ENCODE measurements around the gene KCNT1. TPM values are rescaled to one million over a fixed set of nuclear protein-coding genes. Genes with fewer than 3 reads are reported as not detected.

The KCNT1 gene
- total RNA-seq, 2 experiments from 2014 or later, result not detected

DNA sequence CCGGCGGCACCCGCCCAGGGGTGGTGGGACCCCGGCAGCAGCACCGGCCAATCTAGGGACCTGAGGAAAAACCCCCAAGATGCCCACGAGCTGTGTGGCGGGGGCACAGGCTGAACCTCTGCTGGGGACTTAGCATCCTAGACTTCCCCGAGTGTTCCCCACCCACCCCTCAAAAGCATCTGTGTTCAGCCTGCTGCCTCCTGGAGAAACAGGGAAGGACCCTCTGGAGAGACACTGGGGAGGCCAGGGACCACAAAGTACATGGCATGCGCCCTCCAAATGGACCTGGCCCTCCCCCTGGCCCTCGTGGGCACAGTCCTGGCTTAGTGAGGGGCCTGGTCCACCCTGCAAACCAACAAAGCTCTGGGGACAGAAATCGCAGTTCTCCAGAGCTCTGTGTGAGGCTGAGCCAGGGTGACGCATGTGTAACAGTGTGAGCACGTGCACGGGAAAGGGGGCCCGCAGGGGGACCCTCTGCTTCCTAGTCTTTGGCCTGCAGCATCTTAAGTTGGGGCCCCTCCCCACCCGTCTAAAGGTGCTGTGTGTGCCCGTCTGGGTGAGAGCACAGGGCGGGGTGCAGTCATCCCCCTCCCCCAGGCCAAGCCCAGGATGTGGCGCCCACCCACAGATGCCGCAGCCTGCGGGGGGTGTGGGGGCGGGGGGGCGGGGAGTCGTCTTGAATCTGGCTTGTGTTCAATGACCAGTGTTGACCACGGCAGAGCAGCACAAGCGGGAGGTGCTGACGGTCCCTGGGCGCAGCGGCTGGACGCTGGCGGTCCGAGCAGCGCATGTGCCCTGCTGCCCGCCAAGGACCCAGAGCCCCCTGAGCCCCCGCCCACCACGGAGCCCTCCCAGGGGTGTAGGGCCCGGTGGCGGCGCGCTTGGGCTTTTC lies 672 bp upstream of the KCNT1 start:
- no peak overlapping the region for H3K4me3 Mint-ChIP-seq
- peaks cover 23% of the 10 kb centered on the region for H3K27me3 Mint-ChIP-seq
- no peaks in the 10 kb centered on the region for H3K4me1 Mint-ChIP-seq
- H3K9me3 Mint-ChIP-seq, result no peaks in the 10 kb centered on the region
- no peaks in the 10 kb centered on the region for H3K36me3 Mint-ChIP-seq
- no peak overlapping the region for H3K27ac Mint-ChIP-seq
- DNase-seq, result peak; percentile 15

DNA sequence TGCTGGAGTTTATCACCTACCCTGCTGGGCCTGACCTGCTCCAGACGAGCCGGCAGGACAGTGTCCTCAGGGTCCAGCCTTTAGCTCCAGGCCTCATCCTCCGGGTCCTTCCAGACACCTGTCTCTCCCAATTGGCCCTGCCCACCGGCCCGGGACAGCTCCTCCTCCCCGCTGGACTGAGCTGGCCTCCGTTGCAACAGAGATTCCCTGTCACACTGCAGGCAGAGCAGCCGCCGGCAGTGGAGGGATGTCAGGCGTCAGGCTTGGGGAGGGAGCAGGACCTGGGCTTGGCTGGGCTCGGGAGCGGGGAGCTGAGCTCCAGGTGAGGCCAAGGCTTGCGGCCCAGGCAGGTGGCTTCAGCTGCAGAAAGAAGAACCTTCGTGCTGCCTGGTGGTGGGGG lies 1.7 kb downstream of the KCNT1 start:
- Mint-ChIP-seq H3K9me3 (no peaks in the 10 kb centered on the region), H3K4me3 (no peak overlapping the region), H3K36me3 (no peaks in the 10 kb centered on the region), H3K27me3 (peaks cover 23% of the 10 kb centered on the region), H3K4me1 (no peaks in the 10 kb centered on the region), H3K27ac (no peak overlapping the region)
- DNase-seq, result no peak

DNA sequence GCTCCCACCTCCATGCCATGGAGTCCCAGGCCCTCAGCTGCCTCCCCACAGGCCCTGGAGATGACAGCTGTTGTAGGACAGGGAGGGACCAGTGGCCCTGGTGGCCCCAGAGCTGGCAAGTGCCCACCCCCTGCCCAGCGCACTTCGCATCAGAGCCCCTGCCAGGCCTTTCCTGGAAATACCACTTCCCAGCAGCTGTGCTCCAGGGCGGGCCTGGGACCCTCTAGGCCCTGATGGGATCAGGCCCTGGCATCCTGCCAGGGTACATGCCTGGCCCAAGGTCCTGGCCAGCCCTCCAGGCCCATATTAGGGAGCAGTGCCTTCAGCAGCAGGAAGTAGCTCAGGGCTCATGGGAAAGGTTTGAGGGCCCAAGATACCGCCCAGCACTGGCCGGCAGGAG lies 2.5 kb downstream of the KCNT1 start:
- no peak overlapping the region for H3K27ac Mint-ChIP-seq
- no peak overlapping the region for H3K4me3 Mint-ChIP-seq
- H3K27me3 Mint-ChIP-seq, result peaks cover 23% of the 10 kb centered on the region
- H3K36me3 Mint-ChIP-seq, result no peaks in the 10 kb centered on the region
- no peaks in the 10 kb centered on the region for H3K9me3 Mint-ChIP-seq
- no peaks in the 10 kb centered on the region for H3K4me1 Mint-ChIP-seq
- DNase-seq, result no peak

- Mint-ChIP-seq H3K4me1 (no peaks in the 10 kb centered on the region), H3K27me3 (peaks cover 22% of the 10 kb centered on the region), H3K9me3 (no peaks in the 10 kb centered on the region), H3K4me3 (no peak overlapping the region), H3K27ac (no peak overlapping the region), H3K36me3 (no peaks in the 10 kb centered on the region)
- no peak for DNase-seq
Measured at GRCh38 chr9:135705376-135705775, 3.4 kb downstream of the KCNT1 start.

DNA sequence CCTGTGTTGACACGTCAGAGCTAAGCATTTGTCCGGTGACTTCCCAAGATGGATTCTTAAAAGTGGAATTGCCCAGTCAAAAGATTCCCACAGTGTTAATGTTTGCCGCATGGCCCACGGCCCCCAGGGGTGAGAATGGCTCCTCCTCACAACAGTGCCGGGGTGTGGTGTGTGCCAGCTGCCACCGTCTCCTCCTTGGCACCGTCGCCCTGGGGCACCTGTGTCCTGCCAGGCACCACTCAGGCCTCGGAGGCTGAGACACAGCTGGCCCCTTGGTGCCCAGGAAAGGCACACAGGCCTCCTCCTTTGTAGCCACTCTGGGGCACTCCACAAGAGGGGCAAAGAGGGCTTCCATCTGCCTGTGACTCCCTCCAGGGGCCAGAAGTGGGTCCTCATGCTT lies 4.3 kb downstream of the KCNT1 start:
- H3K27ac Mint-ChIP-seq, result no peak overlapping the region
- no peaks in the 10 kb centered on the region for H3K36me3 Mint-ChIP-seq
- H3K4me3 Mint-ChIP-seq, result no peak overlapping the region
- no peaks in the 10 kb centered on the region for H3K4me1 Mint-ChIP-seq
- peaks cover 19% of the 10 kb centered on the region for H3K27me3 Mint-ChIP-seq
- no peak for DNase-seq
- no peaks in the 10 kb centered on the region for H3K9me3 Mint-ChIP-seq

- no peaks in the 10 kb centered on the region for H3K36me3 Mint-ChIP-seq
- no peak overlapping the region for H3K27ac Mint-ChIP-seq
- peaks cover 19% of the 10 kb centered on the region for H3K27me3 Mint-ChIP-seq
- DNase-seq, result no peak
- H3K9me3 Mint-ChIP-seq, result no peaks in the 10 kb centered on the region
- no peak overlapping the region for H3K4me3 Mint-ChIP-seq
- H3K4me1 Mint-ChIP-seq, result no peaks in the 10 kb centered on the region
Measured at GRCh38 chr9:135707252-135708138, 5.5 kb downstream of the KCNT1 start.

- Mint-ChIP-seq H3K4me1 (no peaks in the 10 kb centered on the region), H3K9me3 (no peaks in the 10 kb centered on the region), H3K4me3 (no peak overlapping the region), H3K27me3 (peaks cover 18% of the 10 kb centered on the region), H3K27ac (no peak overlapping the region), H3K36me3 (no peaks in the 10 kb centered on the region)
- no peak for DNase-seq
Measured at GRCh38 chr9:135708164-135708563, 6.2 kb downstream of the KCNT1 start.

- DNase-seq, result no peak
- Mint-ChIP-seq H3K9me3 (no peaks in the 10 kb centered on the region), H3K4me1 (no peaks in the 10 kb centered on the region), H3K27me3 (peaks cover 28% of the 10 kb centered on the region), H3K36me3 (no peaks in the 10 kb centered on the region), H3K4me3 (no peak overlapping the region), H3K27ac (no peak overlapping the region)
Measured at GRCh38 chr9:135711391-135711790, 9.4 kb downstream of the KCNT1 start.

DNA sequence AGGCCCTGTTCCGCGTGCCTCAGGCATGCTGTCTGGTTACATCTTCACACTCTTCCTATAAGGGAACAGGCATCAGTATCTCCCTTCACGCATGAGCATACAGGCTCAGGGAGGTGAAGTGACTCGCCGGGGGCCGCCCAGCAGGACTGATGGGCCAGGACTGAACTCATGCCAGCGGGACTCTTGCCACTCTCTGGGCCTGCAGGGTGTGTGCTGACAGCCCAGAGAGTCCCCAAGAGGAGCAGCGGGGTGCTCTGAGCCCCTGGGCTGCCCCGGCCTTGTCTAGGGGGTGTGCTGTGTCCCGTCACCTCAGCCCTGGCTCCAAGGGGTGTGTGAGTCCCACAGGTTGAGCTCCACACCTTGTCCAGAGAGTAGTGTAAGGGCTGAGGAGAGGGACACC lies 9.9 kb downstream of the KCNT1 start:
- Mint-ChIP-seq H3K4me1 (no peaks in the 10 kb centered on the region), H3K36me3 (no peaks in the 10 kb centered on the region), H3K27ac (no peak overlapping the region), H3K27me3 (peaks cover 32% of the 10 kb centered on the region), H3K9me3 (no peaks in the 10 kb centered on the region), H3K4me3 (no peak overlapping the region)
- DNase-seq, result no peak

DNA sequence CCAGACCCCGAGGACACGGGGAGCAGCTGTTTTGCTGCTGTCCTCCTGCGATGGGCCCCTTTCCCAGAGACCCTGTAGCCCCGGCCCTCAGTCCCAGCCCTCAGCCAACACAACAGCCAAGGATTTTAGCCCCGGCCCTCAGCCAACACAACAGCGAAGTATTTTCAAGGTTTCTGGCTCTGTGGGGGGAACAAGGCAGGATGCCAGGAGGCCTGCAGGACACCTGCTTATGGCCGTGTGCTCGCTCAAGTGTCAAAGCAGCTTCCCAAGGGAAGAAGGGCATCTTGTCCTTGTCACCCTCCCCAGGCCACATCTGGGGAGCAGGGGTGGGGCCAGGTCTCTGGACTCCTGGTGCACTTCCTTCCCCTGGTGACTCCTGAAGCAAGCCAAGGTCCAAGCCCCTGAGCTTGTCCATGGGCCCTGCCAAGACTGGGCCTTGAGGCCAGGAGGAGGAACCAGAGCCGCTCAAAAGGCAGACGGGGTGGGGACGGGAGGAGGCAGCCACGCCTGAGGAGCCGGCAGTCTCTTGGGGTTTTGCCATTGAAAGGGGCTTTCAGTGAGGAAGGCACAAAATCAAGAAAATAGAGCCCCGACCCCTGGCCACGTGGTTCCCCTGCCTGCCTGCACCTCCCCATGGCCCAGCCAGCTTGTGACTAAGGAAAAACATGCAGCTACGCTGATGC lies 10.8 kb downstream of the KCNT1 start:
- Mint-ChIP-seq H3K4me3 (no peak overlapping the region), H3K27me3 (peaks cover 37% of the 10 kb centered on the region), H3K4me1 (no peaks in the 10 kb centered on the region), H3K36me3 (no peaks in the 10 kb centered on the region), H3K9me3 (no peaks in the 10 kb centered on the region), H3K27ac (no peak overlapping the region)
- no peak for DNase-seq

- H3K4me1 Mint-ChIP-seq, result no peaks in the 10 kb centered on the region
- DNase-seq, result no peak
- H3K4me3 Mint-ChIP-seq, result no peak overlapping the region
- H3K36me3 Mint-ChIP-seq, result no peaks in the 10 kb centered on the region
- H3K9me3 Mint-ChIP-seq, result no peaks in the 10 kb centered on the region
- H3K27ac Mint-ChIP-seq, result no peak overlapping the region
- H3K27me3 Mint-ChIP-seq, result peaks cover 37% of the 10 kb centered on the region
Measured at GRCh38 chr9:135714242-135715055, 12.5 kb downstream of the KCNT1 start.

GRCh38 chr9:135715056-135715595 lies 13.1 kb downstream of the KCNT1 start:
- H3K27me3 Mint-ChIP-seq, result peaks cover 37% of the 10 kb centered on the region
- H3K4me3 Mint-ChIP-seq, result no peak overlapping the region
- DNase-seq, result no peak
- no peaks in the 10 kb centered on the region for H3K9me3 Mint-ChIP-seq
- H3K36me3 Mint-ChIP-seq, result no peaks in the 10 kb centered on the region
- no peak overlapping the region for H3K27ac Mint-ChIP-seq
- H3K4me1 Mint-ChIP-seq, result no peaks in the 10 kb centered on the region

DNA sequence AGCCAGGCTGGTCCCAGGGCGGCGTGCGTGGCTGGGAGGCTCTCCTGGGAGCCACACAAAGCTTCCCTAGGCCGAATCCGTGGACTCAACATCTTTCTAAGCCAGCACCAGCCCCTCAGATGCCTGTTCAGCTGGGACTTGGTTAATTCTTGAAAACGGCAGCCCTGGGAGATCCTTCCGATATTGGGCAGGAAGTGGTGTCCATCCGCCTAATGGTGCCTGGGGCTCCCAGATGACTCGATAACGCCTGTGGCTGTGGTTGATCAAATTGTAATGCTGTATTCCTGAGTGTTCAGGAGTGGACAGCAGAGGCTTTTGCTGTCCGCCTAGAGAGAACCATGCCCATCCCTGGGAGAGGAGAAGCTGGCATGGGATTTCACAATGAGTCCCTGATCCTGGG lies 14.1 kb downstream of the KCNT1 start:
- Mint-ChIP-seq H3K4me1 (no peaks in the 10 kb centered on the region), H3K36me3 (no peaks in the 10 kb centered on the region), H3K27ac (no peak overlapping the region), H3K27me3 (peaks cover 37% of the 10 kb centered on the region), H3K4me3 (no peak overlapping the region), H3K9me3 (no peaks in the 10 kb centered on the region)
- DNase-seq, result no peak

GRCh38 chr9:135717410-135717809 lies 15.4 kb downstream of the KCNT1 start:
- H3K36me3 Mint-ChIP-seq, result no peaks in the 10 kb centered on the region
- no peaks in the 10 kb centered on the region for H3K4me1 Mint-ChIP-seq
- H3K27me3 Mint-ChIP-seq, result peaks cover 37% of the 10 kb centered on the region
- no peaks in the 10 kb centered on the region for H3K9me3 Mint-ChIP-seq
- H3K27ac Mint-ChIP-seq, result no peak overlapping the region
- H3K4me3 Mint-ChIP-seq, result no peak overlapping the region
- no peak for DNase-seq

Measured in activated naive CD8-positive, alpha-beta T cell treated with anti-CD3 and anti-CD28 coated beads for 36 hours (primary cell).